GM18511 (cell line): ENCODE measurements around the gene SACS.

Experiments
- ATAC-seq: cut with Tn5 transposase; IDR thresholded peaks from one replicate; pipeline ENCODE4 v1.9.1; 2021; ENCODE audit warnings: mild to moderate bottlenecking, moderate library complexity; ENCODE audit not compliant: unreplicated experiment

Gene SACS

DNA sequence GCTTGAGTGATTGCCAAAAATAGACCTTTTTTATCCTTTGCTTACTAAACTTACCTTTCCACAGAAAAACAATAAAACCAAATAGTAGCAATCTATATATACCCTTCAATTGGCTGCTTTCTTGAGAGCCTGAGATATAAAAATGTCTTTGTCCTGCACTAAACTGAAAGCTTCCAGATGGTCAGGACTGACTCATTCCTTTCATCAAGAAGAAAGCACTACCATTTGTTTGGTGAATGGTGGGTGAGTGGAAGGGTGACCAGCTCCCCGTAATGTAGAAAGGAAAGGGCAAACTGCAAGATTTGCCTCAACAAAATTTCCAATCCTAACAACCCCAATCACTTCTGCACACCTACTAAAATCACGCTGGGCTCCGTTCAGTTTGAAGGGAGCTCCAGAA lies 67.8 kb downstream of the SACS start:
- no peak for ATAC-seq

DNA sequence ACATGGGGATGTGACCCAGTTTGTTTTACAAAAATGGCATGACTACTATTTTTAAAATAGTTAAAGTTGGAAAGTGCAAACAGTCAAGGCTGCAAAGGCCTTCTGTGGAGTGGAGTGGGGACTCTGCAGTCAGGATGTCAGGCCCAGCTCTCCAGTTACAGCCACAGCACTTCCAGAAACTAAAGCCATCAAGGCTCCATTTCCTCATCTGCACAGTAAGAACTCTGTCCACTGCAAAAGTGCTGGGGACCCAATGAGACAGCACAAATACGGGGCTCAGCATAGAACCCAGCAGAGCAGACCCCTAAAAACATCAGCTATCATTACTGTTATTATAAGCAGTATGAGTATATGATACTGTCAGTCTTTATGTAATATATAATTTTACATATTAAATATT lies 73.6 kb downstream of the SACS start:
- ATAC-seq: no peak

- no peak for ATAC-seq
Measured at GRCh38 chr13:23357349-23357748, 76.2 kb downstream of the SACS start.

- no peak for ATAC-seq
Measured at GRCh38 chr13:23356368-23356767, 77.1 kb downstream of the SACS start.

DNA sequence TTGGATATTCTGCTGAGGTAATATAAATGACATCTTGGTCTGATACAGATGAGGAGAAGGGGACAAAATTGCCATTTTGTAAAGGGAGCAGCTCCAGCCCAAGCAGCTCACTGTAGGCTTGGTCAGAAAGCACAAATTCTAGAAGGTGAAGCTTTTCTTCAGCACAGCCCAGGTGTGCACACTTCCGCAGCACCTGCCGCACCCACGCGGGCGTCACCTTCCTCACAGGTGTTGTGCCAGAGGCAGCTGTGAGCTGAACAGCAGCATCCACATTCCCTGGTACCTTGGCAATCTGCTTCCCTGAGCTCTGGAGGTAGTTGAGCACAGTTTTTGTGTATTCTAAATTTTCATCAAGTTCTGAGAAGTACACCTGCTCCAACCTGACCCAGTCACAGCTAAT lies 79.0 kb downstream of the SACS start:
- ATAC-seq: no peak

- ATAC-seq: no peak
Measured at GRCh38 chr13:23352161-23352560, 81.3 kb downstream of the SACS start.

GRCh38 chr13:23350009-23350408 lies 83.5 kb downstream of the SACS start:
- ATAC-seq: no peak

GRCh38 chr13:23349161-23349897 lies 84.2 kb downstream of the SACS start:
- ATAC-seq: no peak

DNA sequence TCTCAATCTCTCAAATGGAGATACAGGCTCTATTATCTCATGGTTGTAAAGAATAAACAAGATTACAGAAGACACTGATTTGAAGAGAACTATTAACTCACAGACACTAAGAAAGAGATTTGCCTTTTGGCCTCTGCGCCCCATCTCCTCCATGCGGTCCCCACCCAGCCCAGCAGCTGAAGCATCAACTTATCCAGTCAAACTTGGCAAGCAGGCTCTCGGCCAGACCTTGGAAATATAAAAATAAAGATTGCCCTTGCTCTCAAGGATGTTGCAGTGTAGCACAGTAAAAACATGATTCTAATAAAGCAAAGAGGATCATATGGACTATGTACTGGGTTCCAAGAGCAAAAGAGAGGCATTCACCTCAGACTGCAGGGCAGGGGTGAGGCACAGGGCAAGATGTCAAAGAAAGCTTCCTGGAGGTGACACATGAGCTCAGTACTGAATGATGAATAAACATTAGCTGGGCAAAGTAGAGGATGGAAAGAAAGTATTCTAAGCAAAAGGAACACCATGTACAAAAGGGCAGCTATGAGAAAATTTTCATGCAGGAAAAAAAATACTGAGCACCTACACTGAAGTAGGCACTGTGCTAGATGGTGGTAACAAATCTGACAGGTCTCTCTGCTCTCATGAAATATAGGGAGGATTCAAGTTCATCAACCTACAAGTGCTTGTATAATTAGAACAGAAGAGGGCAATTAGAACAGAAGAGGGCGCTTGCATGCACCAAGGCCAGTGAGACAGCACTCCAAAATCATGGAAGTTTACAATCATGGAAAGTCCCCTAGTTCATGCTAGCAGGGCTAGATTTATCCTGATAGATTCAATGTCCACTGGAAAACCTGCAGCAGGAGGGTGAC lies 85.0 kb downstream of the SACS start:
- ATAC-seq: no peak

DNA sequence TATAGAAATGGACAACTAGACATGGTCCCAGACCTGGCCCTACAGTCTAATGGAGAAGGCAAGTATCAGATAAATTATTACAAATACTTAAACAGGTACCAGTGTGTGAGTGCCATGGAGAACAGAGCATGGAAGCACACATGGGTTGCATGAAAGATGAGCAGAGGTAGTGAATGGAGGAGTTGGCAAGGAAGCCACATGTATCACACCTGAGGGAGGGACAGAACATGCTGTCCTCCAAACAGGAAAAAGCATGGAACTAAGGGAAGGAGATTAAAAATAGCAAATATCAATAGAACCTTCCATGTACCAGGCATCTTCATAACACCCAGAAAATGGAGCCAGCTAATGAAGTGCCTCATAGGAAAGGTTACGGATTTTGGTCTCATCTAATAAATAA lies 85.9 kb downstream of the SACS start:
- ATAC-seq: no peak

GRCh38 chr13:23344931-23345595 lies 88.4 kb downstream of the SACS start:
- no peak for ATAC-seq

DNA sequence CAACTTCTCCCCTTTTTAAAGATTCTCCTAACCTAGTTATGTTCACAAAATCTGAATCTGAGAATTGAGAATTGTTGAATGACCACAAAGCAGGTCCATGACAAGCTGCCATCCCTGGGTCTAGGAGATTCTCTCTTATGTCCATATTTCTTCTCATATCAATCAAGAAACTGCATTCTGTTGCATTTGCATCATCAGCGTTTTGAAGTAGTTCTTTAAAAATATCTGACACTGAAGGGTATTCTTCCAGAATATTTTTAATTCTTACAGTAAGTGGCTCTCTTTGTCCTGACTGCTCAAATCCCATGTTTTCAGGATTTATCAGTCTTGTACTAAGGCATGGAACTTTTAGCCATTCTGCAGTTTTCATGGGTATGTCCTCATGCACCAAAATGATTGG lies 94.3 kb downstream of the SACS start:
- no peak for ATAC-seq

DNA sequence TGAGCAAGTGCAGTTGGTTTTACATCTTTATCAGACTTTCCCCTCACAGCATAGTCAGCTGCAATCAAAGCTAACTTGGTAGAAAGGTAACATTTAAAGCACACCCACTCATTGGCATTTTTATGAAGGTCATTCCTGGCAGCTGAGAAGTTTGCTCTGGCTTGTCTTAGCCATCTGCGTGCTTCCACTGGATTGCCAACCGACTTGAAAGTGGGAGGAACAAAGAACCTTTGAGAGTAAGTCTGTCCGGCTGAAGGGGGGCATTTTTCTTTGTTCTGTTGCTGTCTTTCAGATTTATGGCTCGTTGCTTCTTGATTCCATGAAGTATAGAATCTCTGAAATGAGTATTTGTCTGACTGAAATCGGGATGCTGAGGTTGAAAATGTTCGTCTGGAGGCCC lies 103.1 kb downstream of the SACS start:
- ATAC-seq: no peak

DNA sequence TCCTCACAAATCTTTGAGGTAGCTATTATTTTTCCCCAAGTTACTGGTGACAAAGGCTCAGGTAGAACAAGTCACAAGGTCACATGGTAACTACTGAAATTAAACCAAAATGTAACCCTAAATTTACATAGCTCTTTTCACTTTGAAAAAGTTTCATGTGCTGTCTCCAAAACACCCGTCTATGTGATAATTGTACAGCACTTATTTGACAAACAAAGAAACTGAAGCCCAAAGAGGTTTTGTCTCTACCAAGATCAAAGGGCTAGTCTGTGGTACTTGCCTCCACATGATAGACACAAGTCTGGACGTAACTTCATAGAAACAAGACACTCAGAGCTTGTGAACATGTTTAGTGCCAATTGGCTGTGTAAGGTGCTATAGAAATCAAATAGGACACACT lies 108.3 kb downstream of the SACS start:
- ATAC-seq: no peak

DNA sequence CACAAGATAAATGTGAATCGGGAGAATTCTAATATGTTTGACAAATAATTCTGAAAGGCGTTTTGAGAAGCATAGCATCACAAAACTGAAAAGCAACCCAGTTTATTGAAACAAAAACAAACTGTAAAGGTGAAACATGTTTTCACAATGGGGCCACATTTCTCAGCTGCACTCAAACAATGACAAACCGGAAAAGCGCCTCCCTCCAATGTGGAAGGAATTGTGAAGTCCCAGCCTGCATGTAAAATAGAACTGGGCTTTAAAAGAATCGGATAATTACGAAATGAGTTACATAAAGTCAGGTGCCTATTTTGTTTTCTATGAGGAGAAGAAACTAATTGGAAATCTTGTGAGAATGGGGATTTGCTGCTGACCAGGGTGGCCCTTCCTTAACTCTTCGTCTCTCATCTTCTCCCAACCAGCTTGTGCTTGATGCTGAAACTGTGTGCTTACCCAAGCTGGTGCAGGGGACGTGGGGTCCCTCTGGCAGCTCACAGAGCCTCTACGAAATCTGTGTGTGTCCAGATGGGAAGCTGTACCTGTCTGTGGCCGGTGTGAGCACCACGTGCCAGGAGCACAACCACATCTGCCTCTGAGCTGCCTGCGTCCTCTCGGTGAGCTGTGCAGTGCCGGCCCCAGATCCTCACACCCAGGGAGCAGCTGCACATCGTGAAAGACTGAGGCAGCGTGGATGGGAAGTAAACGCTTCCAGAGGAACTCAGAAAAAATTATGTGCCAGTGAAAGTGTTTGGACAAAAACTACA lies 109.4 kb downstream of the SACS start:
- no peak for ATAC-seq

GRCh38 chr13:23322353-23323336 lies 110.9 kb downstream of the SACS start:
- ATAC-seq: peak; percentile 29

GRCh38 chr13:23321535-23322241 lies 111.8 kb downstream of the SACS start:
- peak; percentile 90 for ATAC-seq

DNA sequence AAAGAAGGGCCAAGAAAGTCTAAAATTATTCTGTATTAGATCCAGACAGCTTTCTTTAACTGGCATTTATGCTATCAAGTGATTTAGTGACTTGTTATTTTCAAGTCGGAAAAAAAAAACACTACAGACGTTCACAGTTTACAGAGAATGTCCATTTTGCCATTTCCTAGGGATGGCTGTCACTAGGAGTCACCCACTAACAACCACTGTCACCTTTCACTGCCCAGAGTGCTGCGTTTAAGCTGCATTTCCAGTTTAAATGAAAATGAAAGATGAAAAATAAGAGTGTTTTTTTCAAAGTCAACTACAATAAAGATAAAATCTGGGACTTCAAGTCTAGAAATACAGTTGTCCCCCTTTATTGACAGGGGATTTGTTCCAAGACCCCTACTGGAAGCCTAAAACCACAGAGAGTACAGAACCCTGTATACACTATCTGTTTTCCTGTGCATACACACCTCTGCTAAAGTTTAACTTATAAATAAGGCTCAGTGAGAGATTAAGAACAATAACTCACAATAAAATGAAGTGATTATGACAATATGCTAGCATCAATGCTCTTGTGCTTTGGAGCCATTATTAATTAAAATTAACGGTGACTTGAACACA lies 112.5 kb downstream of the SACS start:
- peak; percentile 31 for ATAC-seq

DNA sequence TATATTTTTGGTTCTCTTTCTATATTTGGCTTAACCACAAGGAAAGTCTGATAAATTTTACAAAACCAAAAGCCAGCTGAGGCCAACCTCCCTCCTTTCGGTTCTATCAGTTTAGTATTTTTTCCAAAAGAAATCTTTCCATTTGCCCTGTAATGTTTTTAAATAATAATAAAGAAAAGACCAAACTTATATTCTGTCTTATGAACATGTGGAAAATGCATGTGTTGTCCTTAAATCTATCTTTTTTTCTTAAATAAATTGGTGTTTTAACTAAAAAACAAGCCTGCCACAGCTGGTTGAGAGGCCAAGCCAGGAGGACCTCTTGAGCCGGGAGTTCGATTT lies 113.6 kb downstream of the SACS start:
- ATAC-seq: no peak
